GM21367 (cell line): Measurements from ENCODE around the gene ZSCAN20.
"Not testable (repeated sequence)": the region's sequence is repeated elsewhere in the genome, so short reads cannot be mapped to it uniquely, and the experiment has no call there.

ENCODE experiments used
- ATAC-seq: cut with Tn5 transposase; IDR thresholded peaks from one replicate; pipeline ENCODE4 v1.9.1; 2021; ENCODE audit not compliant: unreplicated experiment

ZSCAN20 gene

DNA sequence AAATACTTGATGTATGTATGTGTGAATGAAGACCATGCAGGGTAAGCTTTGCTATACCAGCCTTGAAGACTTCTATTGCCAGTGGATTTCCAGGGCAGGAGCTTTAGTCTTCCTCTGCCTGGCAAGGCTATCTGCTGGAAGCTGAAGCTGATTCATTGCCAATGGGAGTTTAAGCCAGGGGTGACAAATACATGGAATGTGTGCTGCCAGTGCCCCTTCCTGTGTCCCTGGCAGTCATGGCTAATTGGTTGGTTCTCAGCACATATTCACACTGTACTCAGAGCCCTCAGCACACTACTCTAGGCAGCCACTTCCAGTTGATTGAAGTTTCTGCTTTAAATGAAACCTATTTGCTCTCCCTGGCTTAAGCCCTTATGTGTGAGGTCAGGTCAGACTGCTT is 1.5 kb downstream of the ZSCAN20 start:
- ATAC-seq = no peak

GRCh38 chr1:33477451-33477850 is 5.0 kb downstream of the ZSCAN20 start:
- ATAC-seq = no peak

GRCh38 chr1:33482412-33482811 is 10.0 kb downstream of the ZSCAN20 start:
- ATAC-seq = no peak

DNA sequence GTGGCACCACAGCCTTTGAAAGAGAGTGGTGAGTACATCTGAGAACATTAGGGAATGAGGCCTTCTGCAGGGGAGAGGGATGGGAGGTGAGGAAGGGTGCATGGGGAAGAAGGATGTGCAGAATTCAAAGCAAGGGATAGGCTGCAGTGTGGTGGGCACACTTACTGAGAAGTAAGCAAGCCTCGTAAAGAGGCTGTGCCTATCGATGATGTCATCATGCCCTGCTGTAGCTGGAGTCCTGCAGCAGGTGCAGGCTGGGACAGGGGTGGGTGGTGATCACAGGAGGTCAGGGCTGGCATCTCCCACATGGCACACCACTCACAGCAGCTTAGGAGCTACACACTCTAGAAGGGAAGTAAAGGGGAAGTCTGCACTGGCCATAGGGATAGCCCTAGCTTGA is 16.2 kb downstream of the ZSCAN20 start:
- no peak for ATAC-seq

- no peak for ATAC-seq
These were observed 22.5 kb downstream of the ZSCAN20 start for GRCh38 chr1:33494929-33495328.

DNA sequence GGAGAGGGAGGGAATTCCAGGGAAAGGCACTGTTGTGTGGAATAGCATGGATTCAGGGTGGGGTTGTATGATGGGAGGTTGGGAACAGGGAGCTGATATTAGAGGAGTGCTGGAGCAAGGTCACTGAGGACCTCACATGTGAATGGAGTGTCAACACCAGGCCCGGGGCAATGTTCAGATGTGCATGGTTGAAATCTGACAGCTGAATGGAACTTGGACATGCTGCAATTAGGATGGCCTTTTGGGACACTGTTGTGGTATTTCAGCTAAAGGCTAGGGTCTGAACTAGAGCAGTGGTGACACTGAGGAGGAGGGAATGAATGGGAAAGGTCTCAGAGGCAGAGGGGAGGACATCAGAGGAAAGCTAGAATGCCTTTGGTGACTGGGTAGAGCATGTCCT is 25.0 kb downstream of the ZSCAN20 start:
- no peak for ATAC-seq

DNA sequence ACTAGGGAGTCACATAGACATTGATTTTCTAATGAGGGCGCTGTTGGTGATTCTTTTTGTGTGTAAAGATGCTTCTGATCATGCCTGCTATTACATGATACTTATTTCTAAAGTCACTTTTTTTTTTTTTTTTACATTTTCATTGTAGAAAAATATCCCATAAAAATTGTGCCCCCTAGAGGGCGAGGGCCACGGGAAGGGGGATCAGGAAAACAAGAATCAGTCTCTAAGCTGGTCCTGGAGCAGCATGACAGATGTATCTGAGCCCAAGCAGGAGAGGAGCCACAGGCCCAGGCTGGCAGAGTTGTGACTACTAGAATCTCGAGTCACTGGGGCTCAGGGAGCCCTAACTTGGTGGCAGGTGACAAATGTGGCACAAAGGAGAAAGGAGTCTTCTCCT is 28.1 kb downstream of the ZSCAN20 start:
- no peak for ATAC-seq

GRCh38 chr1:33501309-33501708 is 28.9 kb downstream of the ZSCAN20 start:
- ATAC-seq = no peak

GRCh38 chr1:33501774-33502173 is 29.3 kb downstream of the ZSCAN20 start:
- ATAC-seq = no peak

GRCh38 chr1:33502726-33503125 is 30.3 kb downstream of the ZSCAN20 start:
- no peak for ATAC-seq

- ATAC-seq = no peak
These were observed 31.1 kb downstream of the ZSCAN20 start for GRCh38 chr1:33503506-33503905.

DNA sequence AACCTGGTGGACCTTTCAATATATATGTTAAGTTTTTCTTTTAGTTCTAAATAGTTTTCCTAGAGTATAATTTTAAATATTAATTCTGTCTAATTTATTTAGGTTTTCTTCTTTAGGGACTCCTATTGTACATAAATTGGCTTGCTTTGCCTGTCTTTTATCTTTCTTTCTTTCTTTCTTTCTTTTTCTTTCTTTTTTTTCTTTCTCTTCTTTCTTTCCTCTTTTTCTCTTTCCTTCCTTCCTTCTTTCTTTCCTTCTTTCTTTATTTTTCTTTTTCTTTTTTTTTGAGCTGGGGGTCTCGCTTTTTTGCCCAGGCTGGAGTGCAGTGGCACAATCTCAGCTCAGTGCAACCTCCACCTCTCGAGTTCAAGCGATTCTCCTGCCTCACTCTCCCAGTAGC is 35.2 kb downstream of the ZSCAN20 start:
- ATAC-seq = no peak

GRCh38 chr1:33508151-33508550 is 35.7 kb downstream of the ZSCAN20 start:
- ATAC-seq = no peak

GRCh38 chr1:33509276-33509675 is 36.8 kb downstream of the ZSCAN20 start:
- ATAC-seq = not testable (repeated sequence)

- ATAC-seq = no peak
These were observed 40.0 kb downstream of the ZSCAN20 start for GRCh38 chr1:33512226-33513011.

- no peak for ATAC-seq
These were observed 42.7 kb downstream of the ZSCAN20 start for GRCh38 chr1:33515112-33515511.

DNA sequence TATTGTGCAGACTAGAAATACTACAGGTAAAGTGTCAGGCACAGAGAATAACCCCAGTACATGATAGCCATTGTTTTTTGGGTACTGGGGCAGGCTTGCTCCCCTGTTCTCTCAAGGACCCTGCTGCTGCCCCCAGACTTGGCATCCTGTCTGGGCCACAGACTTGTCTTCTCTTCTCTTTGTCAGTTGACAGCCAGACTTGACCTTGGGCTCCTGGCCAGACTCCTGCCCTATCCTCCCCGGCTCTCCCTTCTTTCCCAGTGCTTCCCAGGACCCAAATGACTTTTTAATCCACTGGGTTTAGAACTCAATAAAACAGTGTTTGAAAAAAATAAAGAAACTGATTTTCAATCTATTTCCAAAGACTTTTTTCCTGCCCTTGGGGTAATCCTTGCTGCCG is 43.2 kb downstream of the ZSCAN20 start:
- no peak for ATAC-seq

DNA sequence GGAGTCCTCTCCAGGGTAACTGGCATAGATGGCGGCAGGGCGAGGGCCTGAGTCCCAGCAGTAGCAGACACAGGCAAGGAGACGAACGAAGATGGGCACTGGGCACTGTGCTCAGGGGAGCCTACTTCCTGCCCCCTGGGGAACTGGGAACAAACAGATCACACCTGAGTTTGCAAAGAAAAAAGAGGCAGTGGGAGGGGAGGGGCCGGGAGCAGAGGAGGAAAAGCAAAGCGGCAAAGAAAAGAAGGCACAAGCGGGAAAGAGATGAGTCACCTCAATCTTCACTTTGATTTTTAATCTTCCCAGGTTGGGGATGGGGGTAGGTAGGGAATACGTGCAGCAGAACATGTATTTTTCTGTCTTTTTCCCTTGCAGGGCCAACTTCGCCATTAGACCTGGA is 44.0 kb downstream of the ZSCAN20 start:
- no peak for ATAC-seq

GRCh38 chr1:33516891-33517567 is 44.6 kb downstream of the ZSCAN20 start:
- ATAC-seq = no peak

- no peak for ATAC-seq
These were observed 45.3 kb downstream of the ZSCAN20 start for GRCh38 chr1:33517596-33518250.

- ATAC-seq = no peak
These were observed 46.9 kb downstream of the ZSCAN20 start for GRCh38 chr1:33519240-33519884.

DNA sequence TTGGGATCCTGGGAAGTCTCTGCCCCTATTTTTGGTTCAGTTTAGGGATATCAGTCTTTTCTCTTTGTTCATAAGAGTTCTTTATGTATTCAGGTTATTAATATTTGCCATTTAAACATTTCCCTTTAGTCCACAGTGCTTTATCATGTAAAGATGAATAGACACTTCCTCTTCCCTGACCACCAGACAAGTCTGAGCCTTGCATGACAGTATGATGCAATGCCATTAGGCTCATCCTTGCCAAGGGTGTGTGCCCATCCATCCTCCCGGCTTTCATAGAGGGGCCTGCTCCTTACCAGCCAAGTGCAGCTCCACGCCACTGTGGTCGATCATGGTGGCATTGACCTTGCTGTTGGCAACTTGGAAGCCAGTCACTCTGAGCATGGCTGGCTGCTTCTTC is 52.1 kb downstream of the ZSCAN20 start:
- ATAC-seq = no peak
